Urothelium cell line (cell line): ENCODE results near the gene SLC38A1.
"Not testable (repeated sequence)": the region's sequence is repeated elsewhere in the genome, so short reads cannot be mapped to it uniquely, and the experiment has no call there.

Source experiments
- DNase-seq: peaks from one replicate; pipeline ENCODE4 v3.0.0; 2011; ENCODE audit warnings: low spot score, mixed read lengths
- FAIRE-seq: peaks from 2 replicates; lab custom pipeline; 2011; peaks lifted over from hg19 to GRCh38; lab: Jason Lieb, UNC

Gene SLC38A1

DNA sequence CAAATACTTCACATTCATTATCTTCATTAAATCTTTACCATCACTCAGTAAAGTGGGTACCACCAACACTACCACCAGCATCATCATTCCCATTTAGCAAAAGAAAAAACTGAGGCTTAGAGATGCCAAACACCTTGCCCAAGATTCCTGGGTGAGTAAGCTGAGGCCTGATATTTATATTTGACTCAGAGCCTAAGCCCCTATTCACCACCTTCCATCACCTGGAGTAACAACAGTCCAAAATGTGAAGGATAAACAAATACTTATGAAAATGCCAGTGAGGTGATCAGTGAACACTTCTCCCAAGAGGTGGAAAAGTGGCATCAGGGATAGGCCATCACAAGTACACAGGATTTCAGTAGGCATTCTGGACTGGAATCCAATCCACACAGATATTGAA, 3.7 kb downstream of the SLC38A1 start:
- no peak for DNase-seq
- no peak for FAIRE-seq

DNA sequence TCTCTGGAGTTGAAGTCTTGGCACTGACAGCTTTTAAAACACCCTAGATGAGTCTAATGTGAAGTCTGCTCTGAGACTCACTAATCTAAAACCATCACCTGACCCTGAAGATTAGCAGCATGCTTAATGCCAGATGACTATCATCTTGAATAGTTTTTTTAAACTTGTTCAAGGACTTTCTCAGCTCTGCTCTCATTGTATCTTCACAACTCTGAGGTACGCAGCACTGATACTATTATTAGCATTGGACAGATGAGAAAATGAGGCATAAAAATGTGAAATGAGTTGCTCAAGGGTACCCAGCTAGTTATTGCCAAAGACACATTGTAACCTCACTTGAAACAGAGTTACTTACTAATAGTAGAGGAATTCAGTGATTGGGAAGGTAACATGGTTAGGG, 4.8 kb downstream of the SLC38A1 start:
- no peak for DNase-seq
- FAIRE-seq: no peak

DNA sequence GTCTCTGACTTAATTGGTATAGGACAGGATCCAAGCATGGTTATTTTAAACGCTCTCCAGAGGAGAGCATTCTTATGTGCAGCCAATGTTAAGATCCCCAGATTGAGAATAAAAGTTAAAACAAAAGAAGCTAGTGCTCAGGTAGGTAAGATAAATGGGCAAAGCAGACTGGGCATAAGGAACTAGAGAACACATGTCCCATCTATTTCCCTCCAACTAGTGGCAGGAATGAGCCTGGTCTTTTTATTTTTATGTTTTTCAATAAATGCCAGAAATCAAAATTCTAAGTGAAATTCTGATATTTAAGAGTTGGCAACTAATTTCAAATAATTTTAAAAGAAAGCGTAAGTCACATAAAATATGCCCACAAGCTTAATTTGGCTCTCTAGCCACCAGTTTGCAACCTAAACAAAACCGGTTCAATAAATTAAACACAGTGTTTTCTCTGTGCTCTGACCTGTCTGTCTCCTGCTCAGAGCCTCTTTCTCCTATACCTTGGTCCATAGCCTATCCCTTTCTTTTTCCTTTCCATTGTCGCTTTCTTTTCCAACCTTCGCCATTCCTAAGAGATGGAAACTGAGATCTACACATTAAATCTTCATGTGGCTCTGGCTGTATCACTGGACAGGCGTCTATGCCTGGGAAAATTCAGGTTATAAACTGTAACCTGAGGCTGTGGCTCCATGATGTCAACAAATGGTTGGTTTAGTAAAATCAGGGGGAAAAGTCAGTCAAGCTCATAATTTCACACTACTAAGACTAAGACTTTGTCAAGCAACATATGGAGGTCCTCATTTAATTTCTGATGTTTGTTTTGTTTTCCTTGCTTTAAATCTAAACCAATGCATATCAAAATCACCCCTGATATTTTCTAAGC, 5.5 kb downstream of the SLC38A1 start:
- DNase-seq (no peak), FAIRE-seq (no peak)

DNA sequence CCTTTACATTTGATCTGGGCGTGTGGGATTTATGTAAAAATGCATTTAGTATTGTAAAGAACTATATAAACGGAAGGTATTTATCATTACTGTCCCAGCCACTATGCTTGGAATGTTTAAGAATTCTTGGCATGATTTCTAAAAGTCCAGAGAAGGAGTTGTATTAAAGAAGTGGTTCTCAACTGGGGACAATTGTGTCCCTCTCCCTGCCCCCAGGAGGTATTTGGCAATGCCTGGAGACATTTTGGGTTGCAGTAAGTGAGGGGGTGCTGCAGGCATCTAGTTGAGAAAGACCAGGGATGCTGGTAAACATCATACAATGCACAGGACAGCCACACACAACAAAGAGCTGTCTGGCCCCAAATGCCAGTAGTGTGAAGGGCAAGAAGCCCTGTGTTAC, 7.2 kb downstream of the SLC38A1 start:
- no peak for DNase-seq
- FAIRE-seq: no peak

DNA sequence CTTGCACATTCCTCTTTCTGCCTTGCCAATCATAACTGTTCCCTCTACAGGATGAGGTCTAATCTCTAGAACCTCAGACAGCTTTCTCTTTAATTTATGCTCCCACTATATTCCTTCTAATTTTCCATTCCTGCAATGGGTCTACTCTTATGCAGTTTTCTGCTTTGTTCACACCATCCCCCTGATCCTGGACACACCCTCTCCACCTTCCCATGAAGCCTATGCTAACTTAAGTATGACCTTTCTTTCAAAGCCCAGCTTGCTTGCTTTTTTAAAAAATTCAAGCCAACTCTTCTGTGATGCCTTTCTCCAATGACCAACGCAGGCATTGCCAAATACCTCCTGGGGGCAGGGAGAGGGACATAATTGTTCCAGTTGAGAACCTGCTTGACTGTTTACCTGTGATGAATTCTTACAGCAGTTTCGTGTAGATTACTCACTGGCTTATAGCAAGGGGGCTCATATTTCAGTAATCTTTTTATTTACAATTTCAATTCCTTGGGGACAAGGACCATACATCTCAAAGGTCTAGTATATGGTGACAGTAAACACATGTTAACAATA, 7.8 kb downstream of the SLC38A1 start:
- no peak for FAIRE-seq
- DNase-seq: peak; percentile 12

DNA sequence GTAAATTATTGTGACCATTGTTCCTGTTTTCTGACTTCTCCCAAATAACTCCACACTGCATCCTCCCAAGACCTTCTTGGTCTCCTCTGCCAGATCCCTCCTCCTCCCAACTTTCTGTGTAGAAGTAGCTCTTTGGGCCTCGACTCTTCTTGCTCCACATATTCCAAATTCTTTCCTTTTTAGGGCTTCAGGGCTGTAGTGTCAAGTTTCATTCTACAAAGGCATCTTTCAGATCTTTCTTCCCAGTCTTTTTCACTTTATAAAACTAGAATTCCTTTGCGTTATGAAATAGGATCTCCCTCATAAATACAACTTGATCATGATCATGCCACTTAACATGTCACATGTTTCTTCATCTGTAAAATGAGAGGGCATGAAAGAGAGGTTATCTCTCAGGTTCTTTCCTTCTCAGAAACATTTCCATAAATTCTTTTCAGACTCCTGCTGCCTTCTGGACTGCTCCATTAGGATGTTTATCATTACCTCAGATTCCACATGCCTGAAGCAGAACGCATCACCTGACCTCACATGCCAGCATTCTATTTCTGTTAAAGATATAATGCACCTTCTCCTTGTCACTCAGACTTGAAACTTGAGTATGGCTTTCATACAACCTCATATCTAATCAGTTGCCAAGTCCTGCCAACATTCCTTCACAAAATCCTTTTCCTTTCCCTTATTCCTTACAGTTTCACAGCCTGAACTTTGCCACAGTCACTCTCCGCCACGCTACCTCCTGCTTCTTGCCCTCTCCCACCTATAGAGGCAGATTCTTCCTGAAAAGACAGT, 8.5 kb downstream of the SLC38A1 start:
- no peak for FAIRE-seq
- DNase-seq: peak; percentile 13

DNA sequence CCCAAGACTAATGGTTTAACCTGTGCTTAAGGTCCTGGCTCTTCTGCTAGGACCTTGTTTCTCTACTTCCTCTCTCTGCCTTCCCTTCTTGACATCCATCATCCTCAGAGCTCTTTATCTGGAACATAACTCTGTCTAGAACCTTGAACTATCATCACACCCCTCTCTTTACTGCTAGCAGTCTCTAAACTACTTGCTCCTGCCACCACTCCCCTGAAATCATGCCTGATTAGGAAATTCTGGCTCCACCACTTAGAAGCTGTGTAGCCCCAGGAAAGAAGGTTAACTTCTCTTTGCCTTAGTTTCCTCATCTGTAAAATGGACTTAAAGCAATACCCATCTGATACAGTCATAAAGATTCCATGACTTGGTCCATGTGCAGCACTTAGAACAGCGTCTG, 9.1 kb downstream of the SLC38A1 start:
- FAIRE-seq: no peak
- DNase-seq: no peak

DNA sequence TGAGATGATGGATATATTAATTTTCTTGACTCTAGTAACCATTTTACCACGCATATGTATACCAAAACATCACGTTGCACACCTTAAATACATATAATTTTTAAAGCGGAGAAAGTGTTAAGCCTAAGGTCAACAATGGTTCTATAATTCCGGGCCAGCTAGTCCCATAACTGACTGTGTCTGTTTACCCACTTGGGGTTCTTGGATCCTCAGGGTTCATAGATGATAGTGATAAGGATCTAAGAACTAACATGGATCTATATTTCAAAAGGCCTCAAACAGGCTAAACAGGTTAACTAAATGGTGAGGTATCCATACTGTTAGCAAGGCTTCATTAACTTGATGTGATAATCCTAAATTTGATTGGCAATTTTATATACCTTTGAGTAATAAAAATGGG, 9.8 kb downstream of the SLC38A1 start:
- DNase-seq: no peak
- no peak for FAIRE-seq

DNA sequence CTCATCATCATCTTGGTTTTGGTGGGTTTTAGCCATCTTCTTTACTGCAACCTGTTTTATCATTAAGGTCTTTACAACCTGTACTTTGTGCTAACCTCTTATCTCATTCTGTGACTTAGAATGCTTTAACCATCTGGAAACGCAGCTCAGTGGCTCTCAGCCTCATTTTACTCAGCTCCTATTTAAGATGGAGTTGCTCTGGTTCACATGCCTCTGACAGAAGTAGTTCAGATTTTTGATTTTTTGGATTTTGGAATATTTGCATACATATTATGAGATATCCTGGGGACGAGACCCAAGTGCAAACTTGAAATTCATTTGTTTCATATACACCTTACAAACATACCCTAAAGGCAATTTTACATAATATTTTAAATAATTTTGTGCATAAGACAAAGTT, 10.7 kb downstream of the SLC38A1 start:
- FAIRE-seq (no peak), DNase-seq (no peak)

DNA sequence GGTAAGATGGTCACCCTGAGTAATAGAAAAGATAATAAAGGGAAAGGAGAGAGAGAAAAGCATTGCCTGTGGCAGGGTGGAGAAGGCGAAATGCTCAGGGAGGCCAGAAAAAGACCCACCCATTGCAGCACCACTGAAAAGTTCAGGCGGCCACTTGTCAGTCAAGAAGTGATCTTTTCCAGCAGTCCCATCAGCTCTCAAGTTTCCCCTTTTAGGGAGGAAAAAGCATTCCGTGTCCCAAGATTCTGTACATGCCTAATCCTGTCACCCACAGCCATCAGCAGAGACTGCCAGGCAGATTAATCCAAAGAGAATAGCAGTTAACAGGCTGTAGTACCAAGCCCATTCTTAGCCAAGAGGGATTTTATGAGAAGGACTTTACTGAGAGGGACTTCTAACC, 11.9 kb downstream of the SLC38A1 start:
- DNase-seq (no peak), FAIRE-seq (no peak)

DNA sequence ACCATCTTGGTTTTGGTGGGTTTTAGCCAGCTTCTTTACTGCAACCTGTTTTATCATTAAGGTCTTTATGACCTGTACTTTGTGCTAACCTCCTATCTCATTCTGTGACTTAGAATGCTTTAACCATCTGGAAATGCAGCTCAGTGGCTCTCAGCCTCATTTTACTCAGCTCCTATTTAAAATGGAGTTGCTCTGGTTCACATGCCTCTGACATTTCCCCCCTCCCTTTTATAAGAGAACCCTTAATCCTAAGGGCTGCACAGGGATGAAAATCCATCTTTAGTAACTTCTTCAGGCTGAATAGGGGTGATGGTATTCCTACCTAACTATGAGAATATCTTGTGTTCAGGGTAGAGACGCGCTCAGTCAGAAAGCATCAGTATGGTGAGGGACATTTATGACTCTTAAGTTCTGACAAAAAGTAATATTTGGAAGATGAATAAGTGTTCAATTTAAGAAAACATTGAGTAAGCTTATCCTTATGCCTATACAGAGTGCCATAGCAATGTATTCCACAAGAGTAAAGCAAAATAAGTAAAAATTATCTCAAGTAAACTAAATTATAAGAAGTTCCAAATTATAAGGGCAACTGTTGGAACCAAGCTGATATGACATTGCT, 15.2 kb downstream of the SLC38A1 start:
- no peak for FAIRE-seq
- no peak for DNase-seq

DNA sequence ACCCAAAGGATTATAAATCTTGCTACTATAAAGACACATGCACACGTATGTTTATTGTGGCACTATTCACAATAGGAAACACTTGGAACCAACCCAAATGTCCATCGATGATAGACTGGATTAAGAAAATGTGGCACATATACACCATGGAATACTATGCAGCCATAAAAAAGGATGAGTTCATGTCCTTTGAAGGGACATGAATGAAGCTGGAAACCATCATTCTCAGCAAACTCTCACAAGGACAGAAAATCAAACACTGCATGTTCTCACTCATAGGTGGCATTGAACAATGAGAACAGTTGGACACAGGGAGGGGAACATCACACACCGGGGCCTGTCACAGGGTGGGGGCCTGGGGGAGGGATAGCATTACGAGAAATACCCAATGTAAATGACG, 16.8 kb downstream of the SLC38A1 start:
- not testable (repeated sequence) for FAIRE-seq, DNase-seq

DNA sequence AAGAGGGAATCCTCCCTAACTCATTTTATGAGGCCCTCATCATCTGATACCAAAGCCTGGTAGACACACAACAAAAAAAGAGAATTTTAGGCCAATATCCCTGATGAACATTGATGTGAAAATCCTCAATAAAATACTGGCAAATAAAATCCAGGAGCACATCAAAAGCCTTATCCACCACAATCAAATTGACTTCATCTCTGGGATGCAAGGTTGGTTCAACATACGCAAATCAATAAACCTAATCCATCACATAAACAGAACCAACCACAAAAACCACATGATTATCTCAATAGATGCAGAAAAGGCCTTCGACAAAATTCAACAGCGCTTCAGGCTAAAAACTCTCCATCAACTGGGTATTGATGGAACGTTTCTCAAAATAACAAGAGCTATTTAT, 18.9 kb downstream of the SLC38A1 start:
- FAIRE-seq, DNase-seq: not testable (repeated sequence)

DNA sequence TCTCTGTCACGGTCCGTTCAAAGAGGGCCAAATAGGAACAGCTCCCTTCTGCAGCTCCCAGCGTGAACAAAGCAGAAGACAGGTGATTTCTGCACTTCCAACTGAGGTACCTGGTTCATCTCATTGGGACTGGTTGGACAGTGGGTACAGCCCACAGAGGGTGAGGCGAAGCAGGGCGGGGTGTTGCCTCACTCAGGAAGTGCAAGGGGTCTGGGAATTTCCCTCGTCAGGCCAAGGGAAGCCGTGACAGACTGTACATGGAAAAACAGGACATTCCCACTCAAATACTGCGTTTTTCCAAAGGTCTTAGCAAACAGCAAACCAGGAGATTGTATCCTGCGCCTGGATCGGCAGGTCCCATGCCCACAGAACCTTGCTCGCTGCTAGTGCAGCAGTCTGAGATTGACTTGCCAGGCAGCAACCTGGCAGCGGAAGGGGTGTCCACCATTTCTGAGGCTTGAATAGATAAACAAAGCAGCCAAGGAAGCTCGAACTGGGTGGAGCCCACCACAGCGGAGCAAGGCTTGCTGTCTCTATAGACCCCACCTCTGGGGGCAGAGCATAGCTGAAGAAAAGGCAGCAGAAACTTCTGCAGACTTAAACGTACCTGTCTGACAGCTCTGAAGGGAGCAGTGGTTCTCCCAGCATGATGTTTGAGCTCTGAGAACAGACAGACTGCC, 22.7 kb downstream of the SLC38A1 start:
- FAIRE-seq (no peak), DNase-seq (no peak)

DNA sequence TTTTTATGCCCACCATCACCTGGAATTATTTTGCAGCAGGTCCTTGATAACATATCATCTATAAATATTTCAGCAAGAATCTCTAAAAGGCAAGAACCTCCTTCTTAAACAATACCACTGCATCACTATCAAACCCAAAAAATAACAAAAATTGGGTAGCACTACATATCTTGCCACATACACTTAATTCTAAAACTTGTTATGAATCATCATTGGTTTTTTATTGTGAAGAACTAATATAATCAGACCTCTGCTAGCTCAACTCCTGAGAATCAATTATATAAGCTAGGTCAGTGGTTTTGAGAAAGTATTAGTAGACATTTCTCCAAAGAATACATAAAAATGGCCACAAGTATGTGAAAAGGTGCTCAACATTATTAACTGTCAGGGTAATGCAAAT, 23.8 kb downstream of the SLC38A1 start:
- no peak for FAIRE-seq
- DNase-seq: no peak

DNA sequence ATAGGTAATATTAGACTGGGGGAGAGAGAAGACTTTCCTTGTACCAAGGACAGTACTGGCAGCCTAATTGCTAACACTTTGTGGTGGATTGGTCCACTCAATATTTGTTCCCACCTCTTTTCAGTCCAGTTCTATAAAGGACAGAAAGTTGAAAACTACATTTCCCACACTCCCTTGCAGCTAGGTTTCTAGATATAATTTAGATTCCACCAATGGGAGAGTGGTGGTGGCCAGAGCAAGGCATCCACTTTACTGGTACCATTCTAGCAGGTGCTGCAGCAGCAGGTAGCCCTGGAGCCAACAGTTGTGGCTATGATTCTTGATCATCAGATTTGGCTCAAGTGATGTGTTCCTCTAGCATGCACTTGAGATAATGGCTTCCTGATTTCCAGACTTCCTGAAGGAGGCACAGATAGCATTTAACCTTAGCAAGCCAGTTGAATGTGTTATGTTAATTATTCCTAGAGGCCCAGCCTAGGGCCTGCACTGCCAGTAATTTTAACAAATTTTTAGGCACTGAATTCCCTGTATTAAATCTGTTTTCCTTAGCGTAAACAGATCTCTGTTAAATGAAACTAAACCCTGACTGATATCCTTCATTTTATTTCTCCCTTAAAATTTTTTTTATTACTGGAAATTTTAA, 24.4 kb downstream of the SLC38A1 start:
- DNase-seq (no peak), FAIRE-seq (no peak)

DNA sequence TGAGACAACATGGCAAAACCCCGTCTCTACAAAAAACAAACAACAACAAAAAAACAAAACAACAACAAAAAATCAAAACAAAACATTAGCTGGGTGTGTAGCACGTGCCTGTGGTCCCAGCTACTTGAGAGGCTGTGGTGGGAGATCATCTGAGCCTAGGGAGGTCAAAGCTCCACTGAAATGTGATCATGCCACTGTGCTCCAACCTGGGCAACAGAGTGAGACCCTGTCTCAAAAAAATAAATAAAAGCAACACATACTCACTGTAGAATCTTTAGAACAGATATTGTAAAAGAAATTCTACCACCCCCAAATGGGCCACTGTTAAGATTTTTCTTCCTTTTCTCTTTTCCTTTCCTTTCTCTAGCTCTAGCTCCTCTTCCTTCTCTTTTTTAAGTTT, 26.3 kb downstream of the SLC38A1 start:
- FAIRE-seq: no peak

DNA sequence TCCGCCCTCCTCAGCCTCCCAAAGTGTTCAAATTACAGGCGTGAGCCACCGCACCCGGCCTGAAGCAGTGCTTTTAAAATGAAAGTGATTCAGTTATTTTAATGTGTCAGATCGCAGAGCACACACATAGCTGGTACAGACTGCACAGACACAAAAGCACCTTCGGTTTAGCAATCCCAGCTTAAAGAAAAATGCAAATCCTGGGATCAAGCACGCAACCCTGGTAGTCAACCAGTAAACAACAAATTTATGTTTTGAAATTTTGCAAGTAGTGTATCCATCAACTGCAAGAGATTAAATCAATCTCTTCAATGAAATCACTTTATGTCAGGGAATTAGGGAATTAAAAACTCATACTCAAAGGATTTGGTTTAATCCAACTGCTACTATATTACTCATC, 28.4 kb downstream of the SLC38A1 start:
- FAIRE-seq: no peak
- no peak for DNase-seq

More for the DNA sequence above, 26.3 kb downstream of the SLC38A1 start:
- no peak for DNase-seq

DNA sequence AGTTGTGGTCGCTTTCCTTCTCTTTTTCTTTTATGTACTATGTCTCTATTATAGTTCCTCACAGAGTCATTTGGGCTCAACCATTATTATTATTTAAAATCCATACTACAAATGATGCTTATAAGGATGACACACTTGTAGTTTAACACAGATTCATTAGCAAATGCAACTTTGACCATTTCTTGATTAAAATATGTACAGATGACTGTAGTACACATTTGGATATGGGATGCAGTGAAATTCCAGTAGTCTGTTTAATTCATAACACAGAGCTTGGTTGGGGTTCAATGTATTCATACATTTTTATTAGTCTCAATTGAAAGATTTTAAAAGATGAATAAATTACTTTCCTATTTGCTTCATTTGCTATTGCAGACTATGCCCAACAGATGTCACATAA, 30.0 kb downstream of the SLC38A1 start:
- FAIRE-seq (no peak), DNase-seq (no peak)

DNA sequence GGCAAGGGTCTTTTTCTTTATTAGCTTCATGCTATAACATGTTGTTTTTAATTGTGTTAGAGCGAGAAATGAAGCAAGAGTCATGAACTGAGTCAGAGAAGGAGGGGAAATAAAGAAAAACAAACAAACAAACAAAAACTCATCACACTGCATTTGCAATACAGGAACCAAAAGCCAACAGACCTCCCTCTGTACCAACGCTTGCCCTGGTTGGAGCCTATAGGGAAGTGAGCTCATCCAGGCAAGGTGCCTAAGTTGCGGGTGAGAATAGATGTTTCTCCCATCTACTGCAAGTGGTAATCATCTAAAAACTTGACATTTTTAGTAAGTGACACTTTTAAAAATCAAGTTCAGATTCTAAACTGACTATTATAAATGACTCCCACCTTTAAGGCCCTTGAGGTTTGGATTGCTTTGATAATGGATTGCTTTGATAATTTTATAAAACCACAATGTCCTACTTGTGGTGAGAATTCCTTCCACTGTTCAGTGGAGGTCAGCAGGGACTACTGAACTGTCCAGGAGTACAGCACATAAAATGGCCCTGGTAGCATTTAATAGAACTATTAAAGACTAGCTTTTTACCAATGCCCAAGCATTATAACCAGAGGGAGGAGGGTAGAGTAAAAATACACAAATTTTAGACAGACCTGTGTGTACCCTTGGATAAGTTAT, 31.3 kb downstream of the SLC38A1 start:
- DNase-seq: no peak

More for the DNA sequence above, 31.3 kb downstream of the SLC38A1 start:
- FAIRE-seq: no peak
